Suprapubic skin (tissue), 3 donors: ENCODE results near the gene SLC25A33.

Experiments used
- CTCF ChIP-seq, 2 donors: fragments of 200-600 bp in 1 of 2; fragments of 450-650 bp in 1 of 2; sonication (generic) in 1 of 2; IDR thresholded peaks; one replicate each; pipeline ENCODE4 v1.5.1; 2016 to 2019; ENCODE audit warnings: antibody characterized with exemption in 2 of 2, mild to moderate bottlenecking in 1 of 2, moderate library complexity in 1 of 2
- POLR2AphosphoS5 ChIP-seq, 3 donors: sonication (generic); formaldehyde crosslinking; IDR thresholded peaks; one replicate each; pipeline ENCODE4 v1.6.1; 2017; ENCODE audit warnings: antibody characterized with exemption in 3 of 3

GRCh38 chr1:9536301-9536700, 3.0 kb upstream of the SLC25A33 start:
- TF ChIP-seq POLR2AphosphoS5 (IDR thresholded peaks at IDR 0.05) (no peak), CTCF (IDR thresholded peaks at IDR 0.05) (no peak)
